Brain microvascular endothelial cell (primary cell): ENCODE results near the gene ENPP7.

Experiments
- DNase-seq: peaks from one replicate; pipeline ENCODE4 v3.0.0-alpha.2; 2020
- H3K27ac ChIP-seq: fragments of 250-450 bp; sonication (Bioruptor Pico); 2 replicates; pipeline ENCODE4 v1.5.1; 2020; ENCODE audit warnings: mild to moderate bottlenecking, moderate library complexity
- H3K27me3 ChIP-seq: fragments of 250-450 bp; sonication (Bioruptor Pico); replicated peaks from 2 replicates; pipeline ENCODE4 v1.5.1; 2020; ENCODE audit warnings: mild to moderate bottlenecking
- H3K36me3 ChIP-seq: fragments of 250-450 bp; sonication (Bioruptor Pico); replicated peaks from 2 replicates; pipeline ENCODE4 v1.5.1; 2020; ENCODE audit warnings: mild to moderate bottlenecking
- H3K4me3 ChIP-seq: 2 replicates; pipeline ENCODE4 v1.5.1; 2011; ENCODE audit warnings: low read depth, mild to moderate bottlenecking, control low read depth, low read length, moderate library complexity
- in situ Hi-C: cut with HindIII; loops from 2 replicates; pipeline ENCODE4 v1.10.0; 2017; ENCODE audit warnings: low sequenced_read_pairs, low pct_ligation_motif_present
- TF ChIP-seq, protein P1 (sequence below): IDR thresholded peaks from 2 replicates; pipeline ENCODE4 v1.5.1; 2011; ENCODE audit warnings: low read depth, mild to moderate bottlenecking, moderate library complexity, low read length, control low read depth, inconsistent platforms; ENCODE audit errors: missing control alignments

The ENPP7 gene

DNA sequence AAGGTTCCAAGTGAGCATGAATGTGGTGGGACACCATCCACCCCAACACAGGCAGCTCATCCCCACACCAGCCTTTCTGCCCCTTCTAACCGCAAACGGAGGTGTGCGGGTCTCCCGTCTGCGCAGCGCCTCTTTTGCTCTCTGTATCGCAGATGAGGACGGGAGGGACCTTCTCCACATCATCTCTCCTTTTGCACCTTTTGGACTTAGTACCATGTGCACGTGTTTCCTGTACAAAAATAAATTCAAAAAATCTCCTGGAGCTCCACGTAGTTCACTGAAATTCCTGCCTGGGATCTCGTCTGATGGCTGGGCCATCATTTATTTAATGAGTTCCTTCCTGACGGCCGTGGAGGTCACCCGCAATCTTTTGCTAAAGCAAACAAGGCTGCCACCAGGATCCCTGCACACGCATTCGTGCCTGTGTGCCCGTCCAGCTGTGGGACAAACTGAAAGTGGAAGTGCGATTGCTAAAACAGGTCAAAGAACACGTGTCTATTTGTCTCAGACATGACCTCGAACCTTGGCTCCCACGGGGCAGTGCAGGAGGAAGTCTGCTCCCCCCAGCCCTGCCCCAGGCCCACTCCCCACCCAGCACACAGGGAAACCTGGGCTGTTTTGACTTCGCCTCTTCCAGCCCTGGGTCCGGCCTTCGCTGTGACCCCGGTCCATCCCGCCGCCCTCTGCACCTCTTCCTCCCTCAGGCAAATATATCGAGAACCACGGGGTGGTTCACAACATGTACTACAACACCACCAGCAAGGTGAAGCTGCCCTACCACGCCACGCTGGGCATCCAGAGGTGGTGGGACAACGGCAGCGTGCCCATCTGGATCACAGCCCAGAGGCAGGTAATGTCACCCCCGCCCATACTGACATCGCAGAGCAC lies 2.3 kb downstream of the ENPP7 start:
- H3K27me3 ChIP-seq: no peaks in the 10 kb centered on the region
- in situ Hi-C loops: no loop called here
- H3K4me3 ChIP-seq: no peak overlapping the region
- H3K36me3 ChIP-seq: no peaks in the 10 kb centered on the region
- DNase-seq: no peak
- no peak overlapping the region for H3K27ac ChIP-seq
- TF ChIP-seq, protein P1, sequence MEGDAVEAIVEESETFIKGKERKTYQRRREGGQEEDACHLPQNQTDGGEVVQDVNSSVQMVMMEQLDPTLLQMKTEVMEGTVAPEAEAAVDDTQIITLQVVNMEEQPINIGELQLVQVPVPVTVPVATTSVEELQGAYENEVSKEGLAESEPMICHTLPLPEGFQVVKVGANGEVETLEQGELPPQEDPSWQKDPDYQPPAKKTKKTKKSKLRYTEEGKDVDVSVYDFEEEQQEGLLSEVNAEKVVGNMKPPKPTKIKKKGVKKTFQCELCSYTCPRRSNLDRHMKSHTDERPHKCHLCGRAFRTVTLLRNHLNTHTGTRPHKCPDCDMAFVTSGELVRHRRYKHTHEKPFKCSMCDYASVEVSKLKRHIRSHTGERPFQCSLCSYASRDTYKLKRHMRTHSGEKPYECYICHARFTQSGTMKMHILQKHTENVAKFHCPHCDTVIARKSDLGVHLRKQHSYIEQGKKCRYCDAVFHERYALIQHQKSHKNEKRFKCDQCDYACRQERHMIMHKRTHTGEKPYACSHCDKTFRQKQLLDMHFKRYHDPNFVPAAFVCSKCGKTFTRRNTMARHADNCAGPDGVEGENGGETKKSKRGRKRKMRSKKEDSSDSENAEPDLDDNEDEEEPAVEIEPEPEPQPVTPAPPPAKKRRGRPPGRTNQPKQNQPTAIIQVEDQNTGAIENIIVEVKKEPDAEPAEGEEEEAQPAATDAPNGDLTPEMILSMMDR: no peak

DNA sequence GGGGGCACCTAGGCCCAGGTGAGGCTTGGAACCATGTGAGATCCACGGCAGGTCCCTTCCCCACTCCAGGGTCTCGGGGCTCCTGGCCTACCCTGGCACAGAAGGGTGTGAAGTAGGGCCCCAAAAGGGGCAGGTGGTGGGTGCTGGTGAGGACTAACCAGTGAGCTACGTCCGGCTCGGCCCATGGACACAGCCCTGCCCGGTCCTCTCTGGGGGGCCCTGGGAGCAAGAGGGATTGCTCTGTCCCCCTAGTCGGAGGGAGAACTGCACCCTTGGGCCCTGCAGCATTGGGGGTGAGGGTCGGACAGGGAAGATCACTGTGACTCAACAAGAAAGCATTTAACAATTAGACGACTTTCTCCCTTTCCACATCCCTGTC lies 2.9 kb downstream of the ENPP7 start:
- in situ Hi-C loops: no loop called here
- Histone ChIP-seq H3K27ac (no peak overlapping the region), H3K4me3 (no peak overlapping the region), H3K27me3 (no peaks in the 10 kb centered on the region), H3K36me3 (no peaks in the 10 kb centered on the region)
- TF ChIP-seq, protein P1: no peak
- DNase-seq: no peak

DNA sequence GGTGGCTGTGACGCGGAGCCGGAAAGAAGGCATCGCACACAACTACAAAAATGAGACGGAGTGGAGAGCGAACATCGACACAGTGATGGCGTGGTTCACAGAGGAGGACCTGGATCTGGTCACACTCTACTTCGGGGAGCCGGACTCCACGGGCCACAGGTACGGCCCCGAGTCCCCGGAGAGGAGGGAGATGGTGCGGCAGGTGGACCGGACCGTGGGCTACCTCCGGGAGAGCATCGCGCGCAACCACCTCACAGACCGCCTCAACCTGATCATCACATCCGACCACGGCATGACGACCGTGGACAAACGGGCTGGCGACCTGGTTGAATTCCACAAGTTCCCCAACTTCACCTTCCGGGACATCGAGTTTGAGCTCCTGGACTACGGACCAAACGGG lies 4.4 kb downstream of the ENPP7 start:
- in situ Hi-C loops: no loop called here
- DNase-seq: no peak
- TF ChIP-seq, protein P1: no peak
- H3K4me3 ChIP-seq: no peak overlapping the region
- peaks cover 5% of the 10 kb centered on the region for H3K27me3 ChIP-seq
- no peaks in the 10 kb centered on the region for H3K36me3 ChIP-seq
- no peak overlapping the region for H3K27ac ChIP-seq

DNA sequence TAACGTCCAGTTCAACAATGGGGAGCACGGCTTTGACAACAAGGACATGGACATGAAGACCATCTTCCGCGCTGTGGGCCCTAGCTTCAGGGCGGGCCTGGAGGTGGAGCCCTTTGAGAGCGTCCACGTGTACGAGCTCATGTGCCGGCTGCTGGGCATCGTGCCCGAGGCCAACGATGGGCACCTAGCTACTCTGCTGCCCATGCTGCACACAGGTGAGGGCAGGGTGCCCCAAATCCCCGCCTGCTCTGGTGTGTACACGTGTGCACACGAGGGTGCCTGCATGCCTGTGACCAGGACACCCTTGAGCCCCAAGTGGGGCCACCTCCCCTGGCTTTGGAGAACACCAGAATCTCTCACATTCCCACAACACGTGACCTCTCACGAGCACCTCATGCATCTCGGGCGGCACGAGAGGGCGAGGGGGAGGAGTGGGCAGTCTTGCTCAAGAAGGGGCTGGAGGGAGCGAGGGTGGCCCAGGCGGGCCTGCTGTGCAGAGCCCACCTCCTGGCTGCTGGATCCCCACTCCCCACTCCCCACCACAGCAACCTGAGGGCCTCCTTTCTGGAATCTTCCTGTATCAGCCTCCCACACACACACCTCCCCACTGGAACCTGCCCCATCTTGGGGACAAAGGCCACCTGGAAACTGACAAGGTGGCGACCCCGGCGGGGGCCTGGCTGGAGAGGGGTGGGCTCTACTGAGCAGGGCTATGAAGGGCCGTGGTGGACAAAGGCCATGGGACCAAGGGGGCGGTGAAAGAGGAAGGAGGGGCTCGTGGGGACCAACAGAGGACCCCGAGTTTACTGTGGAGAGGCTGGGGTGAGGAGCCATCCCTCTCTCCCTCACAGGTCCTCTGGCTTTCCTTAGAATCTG lies 6.5 kb downstream of the ENPP7 start:
- in situ Hi-C loops: no loop called here
- peaks cover 15% of the 10 kb centered on the region for H3K27me3 ChIP-seq

DNA sequence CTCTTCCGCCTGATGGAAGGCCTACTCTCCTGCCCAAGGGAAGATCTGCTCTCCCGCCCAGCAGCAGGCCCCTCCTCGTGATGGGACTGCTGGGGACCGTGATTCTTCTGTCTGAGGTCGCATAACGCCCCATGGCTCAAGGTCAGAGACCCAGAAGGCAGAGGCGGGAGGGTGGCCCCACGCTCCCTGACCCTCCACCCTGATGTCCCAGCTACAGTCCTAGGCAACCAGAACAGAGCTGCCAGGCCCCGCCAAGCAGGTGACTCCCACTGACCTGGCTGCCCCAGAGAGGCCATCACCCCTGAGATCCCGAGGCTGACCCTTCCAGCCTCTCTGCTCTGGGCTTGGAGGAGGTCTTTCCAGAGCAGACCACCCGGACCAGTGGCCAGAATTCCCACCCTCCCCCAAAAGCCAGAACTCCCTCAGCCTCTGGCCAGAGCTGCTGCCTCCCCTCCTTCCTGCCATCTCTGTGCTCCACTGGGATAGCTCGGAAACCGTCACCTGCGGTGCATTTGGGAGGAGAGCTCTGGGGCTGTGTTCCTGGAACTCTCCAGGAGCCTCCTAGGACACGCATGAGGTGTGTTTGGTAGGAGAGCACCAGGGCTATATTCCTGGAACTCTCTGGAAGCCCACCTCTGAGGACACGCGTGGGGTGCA lies 7.3 kb downstream of the ENPP7 start:
- no peaks in the 10 kb centered on the region for H3K36me3 ChIP-seq
- no peak overlapping the region for H3K4me3 ChIP-seq
- H3K27ac ChIP-seq: no peak overlapping the region
- in situ Hi-C loops: no loop called here
- TF ChIP-seq, protein P1: no peak
- DNase-seq: no peak
- peaks cover 15% of the 10 kb centered on the region for H3K27me3 ChIP-seq

More for the DNA sequence above, 6.5 kb downstream of the ENPP7 start:
- no peak for DNase-seq
- no peak overlapping the region for H3K4me3 ChIP-seq
- TF ChIP-seq, protein P1: no peak
- no peaks in the 10 kb centered on the region for H3K36me3 ChIP-seq
- H3K27ac ChIP-seq: no peak overlapping the region
